Esophagus squamous epithelium (tissue), 5 donors: ENCODE results near the gene ACSS2. TPM values are rescaled to one million over a fixed set of nuclear protein-coding genes. Genes with fewer than 3 reads are reported as not detected.

ENCODE experiments used
- DNase-seq: peaks from one replicate; lab custom pipeline; 2025; lab: John Stamatoyannopoulos, UW
- H3K27ac ChIP-seq, 4 donors: fragments of 200-600 bp; sonication (generic); one replicate each; pipeline ENCODE4 v1.5.1; 2016 to 2019; ENCODE audit warnings: mild to moderate bottlenecking in 1 of 4
- H3K27me3 ChIP-seq, 4 donors: fragments of 200-600 bp; sonication (generic); 1 replicate in 3 of 4; 2 replicates in 1 of 4; pipeline versions ENCODE4 v1.5.1 to v1.6.0; 2017 to 2021; ENCODE audit warnings: antibody characterized with exemption in 1 of 4
- H3K36me3 ChIP-seq, 3 donors: fragments of 200-600 bp; sonication (generic); one replicate each; pipeline ENCODE4 v1.5.1; 2016 to 2019
- H3K4me1 ChIP-seq, 3 donors: fragments of 200-600 bp; sonication (generic); one replicate each; pipeline ENCODE4 v1.5.1; 2017 to 2019
- H3K4me3 ChIP-seq, 4 donors: fragments of 200-600 bp; sonication (generic); 1 replicate in 3 of 4; 2 replicates in 1 of 4; pipeline ENCODE4 v1.5.1; 2016 to 2019; ENCODE audit warnings: mild to moderate bottlenecking in 2 of 4, moderate library complexity in 1 of 4
- H3K9me3 ChIP-seq, 3 donors: fragments of 200-600 bp; sonication (generic); one replicate each; pipeline ENCODE4 v1.5.1; 2016 to 2019
- POLR2A ChIP-seq, 4 donors: fragments of 450-650 bp; IDR thresholded peaks; one replicate each; pipeline ENCODE4 v1.6.1; 2017; ENCODE audit warnings: antibody characterized with exemption in 4 of 4, mild to moderate bottlenecking in 4 of 4, moderate library complexity in 3 of 4
- WGBS, 2 donors: methylation state at CpG; one replicate each; pipeline ENCODE4 v1.1.5; 2018; 5-methylcytosine and 5-hydroxymethylcytosine counted together
- intact Hi-C: fragments of 100-400 bp; cut with DNase I; formaldehyde crosslinking; loops from one replicate; pipeline ENCODE4 v1.15.0; 2022
- total RNA-seq, 4 donors: library from RNA; depleted of rRNA; stranded (reverse); fragments of >200 nt; gene quantifications; one replicate each; pipeline ENCODE4 v1.1.0, GENCODE V29; 2016
- TF ChIP-seq, protein P1 (sequence below), 6 experiments: fragments of 450-650 bp in 4 of 6; fragments of 200-600 bp in 2 of 6; sonication (generic) in 2 of 6; IDR thresholded peaks; one replicate each; pipeline ENCODE4 v1.5.1; 2016 to 2019; ENCODE audit warnings: antibody characterized with exemption in 6 of 6, mild to moderate bottlenecking in 4 of 6, moderate library complexity in 4 of 6
- donor health status: DM: yes; HTN: yes; CAD: no.

ACSS2 gene
- total RNA-seq, 4 donors from 2014 or later, result 29.5 to 69.1 (median 43.6) TPM

GRCh38 chr20:34881689-34882088 is 5.3 kb downstream of the ACSS2 start:
- H3K36me3 ChIP-seq, result peaks cover 0 to 41% (median 13%) of the 10 kb centered on the region in 3 donors
- no peak for DNase-seq
- H3K4me1 ChIP-seq, result peaks cover 4 to 39% (median 10%) of the 10 kb centered on the region in 3 donors
- TF ChIP-seq POLR2A (IDR thresholded peaks at IDR 0.05), result no peak
- TF ChIP-seq, protein P1, sequence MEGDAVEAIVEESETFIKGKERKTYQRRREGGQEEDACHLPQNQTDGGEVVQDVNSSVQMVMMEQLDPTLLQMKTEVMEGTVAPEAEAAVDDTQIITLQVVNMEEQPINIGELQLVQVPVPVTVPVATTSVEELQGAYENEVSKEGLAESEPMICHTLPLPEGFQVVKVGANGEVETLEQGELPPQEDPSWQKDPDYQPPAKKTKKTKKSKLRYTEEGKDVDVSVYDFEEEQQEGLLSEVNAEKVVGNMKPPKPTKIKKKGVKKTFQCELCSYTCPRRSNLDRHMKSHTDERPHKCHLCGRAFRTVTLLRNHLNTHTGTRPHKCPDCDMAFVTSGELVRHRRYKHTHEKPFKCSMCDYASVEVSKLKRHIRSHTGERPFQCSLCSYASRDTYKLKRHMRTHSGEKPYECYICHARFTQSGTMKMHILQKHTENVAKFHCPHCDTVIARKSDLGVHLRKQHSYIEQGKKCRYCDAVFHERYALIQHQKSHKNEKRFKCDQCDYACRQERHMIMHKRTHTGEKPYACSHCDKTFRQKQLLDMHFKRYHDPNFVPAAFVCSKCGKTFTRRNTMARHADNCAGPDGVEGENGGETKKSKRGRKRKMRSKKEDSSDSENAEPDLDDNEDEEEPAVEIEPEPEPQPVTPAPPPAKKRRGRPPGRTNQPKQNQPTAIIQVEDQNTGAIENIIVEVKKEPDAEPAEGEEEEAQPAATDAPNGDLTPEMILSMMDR (IDR thresholded peaks at IDR 0.05), result no peak
- no peaks in the 10 kb centered on the region for H3K9me3 ChIP-seq
- intact Hi-C loops, result no loop called here
- no peaks in the 10 kb centered on the region for H3K27me3 ChIP-seq
- no peak overlapping the region for H3K4me3 ChIP-seq
- 43 to 56% methylated on average over 2 of the region's 2 CpGs for WGBS, 2 donors
- H3K27ac ChIP-seq, result no peak overlapping the region

- H3K4me3 ChIP-seq, result no peak overlapping the region
- H3K27me3 ChIP-seq, result no peaks in the 10 kb centered on the region
- H3K27ac ChIP-seq, result no peak overlapping the region
- no peaks in the 10 kb centered on the region for H3K9me3 ChIP-seq
- intact Hi-C loops, result no loop called here
- DNase-seq, result no peak
- no peak for TF ChIP-seq POLR2A (IDR thresholded peaks at IDR 0.05)
- TF ChIP-seq, protein P1 (IDR thresholded peaks at IDR 0.05), result no peak
- H3K4me1 ChIP-seq, result peaks cover 0 to 24% (median 3%) of the 10 kb centered on the region in 3 donors
- peaks cover 0 to 51% (median 13%) of the 10 kb centered on the region in 3 donors for H3K36me3 ChIP-seq
These were observed 6.8 kb downstream of the ACSS2 start for GRCh38 chr20:34883087-34883688.

DNA sequence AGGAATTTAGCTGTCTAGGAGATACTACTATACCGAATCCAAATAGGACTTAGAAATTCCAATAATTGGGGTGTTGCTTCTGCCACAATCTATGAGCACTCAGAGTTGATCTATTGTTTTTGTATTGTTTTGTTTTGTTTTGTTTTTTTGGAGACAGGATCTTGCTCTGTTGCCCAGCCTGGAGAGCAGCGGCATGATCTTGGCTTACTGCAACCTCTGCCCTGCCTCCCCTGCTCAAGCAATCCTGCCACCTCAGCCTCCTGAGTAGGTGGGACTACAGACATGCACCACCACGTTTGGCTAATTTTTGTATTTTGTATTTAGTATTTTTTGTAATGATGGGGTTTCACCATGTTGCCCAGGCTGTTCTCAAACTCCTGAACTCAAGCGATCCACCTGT is 7.4 kb downstream of the ACSS2 start:
- Histone ChIP-seq H3K27me3 (no peaks in the 10 kb centered on the region), H3K27ac (no peak overlapping the region), H3K36me3 (peaks cover 0 to 58% (median 13%) of the 10 kb centered on the region in 3 donors), H3K4me3 (no peak overlapping the region), H3K4me1 (peaks cover 0 to 19% (median 3%) of the 10 kb centered on the region in 3 donors), H3K9me3 (no peaks in the 10 kb centered on the region)
- DNase-seq, result no peak
- intact Hi-C loops, result no loop called here
- no peak for TF ChIP-seq POLR2A (IDR thresholded peaks at IDR 0.05)
- TF ChIP-seq, protein P1 (IDR thresholded peaks at IDR 0.05), result no peak
- WGBS, 2 donors, result 91% methylated on average over 4 of the region's 4 CpGs

- intact Hi-C loops, result no loop called here
- H3K36me3 ChIP-seq, result peaks cover 0 to 62% (median 13%) of the 10 kb centered on the region in 3 donors
- H3K27ac ChIP-seq, result no peak overlapping the region
- H3K4me3 ChIP-seq, result no peak overlapping the region
- no peaks in the 10 kb centered on the region for H3K27me3 ChIP-seq
- WGBS, 2 donors, result 74 to 76% methylated on average over 1 of the region's 1 CpG
- no peak for TF ChIP-seq POLR2A (IDR thresholded peaks at IDR 0.05)
- TF ChIP-seq, protein P1 (IDR thresholded peaks at IDR 0.05), result no peak
- H3K9me3 ChIP-seq, result no peaks in the 10 kb centered on the region
- peaks cover 0 to 18% (median 3%) of the 10 kb centered on the region in 3 donors for H3K4me1 ChIP-seq
- no peak for DNase-seq
These were observed 7.8 kb downstream of the ACSS2 start for GRCh38 chr20:34884260-34884659.

DNA sequence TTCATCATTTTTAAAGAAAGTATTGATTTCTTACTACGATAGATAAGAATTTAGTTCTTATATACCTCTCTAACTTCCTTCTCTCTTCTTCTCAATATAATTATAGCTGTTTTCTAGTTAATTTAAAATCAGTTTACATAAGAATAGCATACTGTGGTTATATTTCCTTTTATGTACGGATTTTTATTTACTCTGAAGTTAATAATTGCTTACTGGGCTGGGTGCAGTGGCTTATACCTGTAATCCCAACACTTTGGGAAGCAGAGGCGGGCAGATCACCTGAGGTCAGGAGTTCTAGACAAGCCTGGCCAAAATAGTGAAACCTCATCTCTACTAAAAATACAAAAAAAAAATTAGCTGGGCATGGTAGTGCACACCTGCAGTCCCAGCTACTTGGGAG is 9.7 kb downstream of the ACSS2 start:
- no peak for DNase-seq
- Histone ChIP-seq H3K27ac (no peak overlapping the region), H3K9me3 (no peaks in the 10 kb centered on the region), H3K4me1 (peaks cover 0 to 17% (median 0%) of the 10 kb centered on the region in 3 donors), H3K36me3 (peaks cover 0 to 62% (median 13%) of the 10 kb centered on the region in 3 donors), H3K4me3 (no peak overlapping the region), H3K27me3 (no peaks in the 10 kb centered on the region)
- TF ChIP-seq POLR2A (IDR thresholded peaks at IDR 0.05), result no peak
- TF ChIP-seq, protein P1 (IDR thresholded peaks at IDR 0.05), result no peak
- intact Hi-C loops, result no loop called here
- 85 to 97% methylated on average over 3 of the region's 3 CpGs for WGBS, 2 donors
